TTC549 (cell line): ENCODE results near the gene BTBD19.
"Not testable (repeated sequence)": the region's sequence is repeated elsewhere in the genome, so short reads cannot be mapped to it uniquely, and the experiment has no call there.

ENCODE experiments used
- FAIRE-seq: peaks from 2 replicates; lab custom pipeline; 2012; peaks lifted over from hg19 to GRCh38; lab: Jason Lieb, UNC

Gene BTBD19

GRCh38 chr1:44829506-44830384 lies 21.4 kb downstream of the BTBD19 start:
- FAIRE-seq, result no peak

DNA sequence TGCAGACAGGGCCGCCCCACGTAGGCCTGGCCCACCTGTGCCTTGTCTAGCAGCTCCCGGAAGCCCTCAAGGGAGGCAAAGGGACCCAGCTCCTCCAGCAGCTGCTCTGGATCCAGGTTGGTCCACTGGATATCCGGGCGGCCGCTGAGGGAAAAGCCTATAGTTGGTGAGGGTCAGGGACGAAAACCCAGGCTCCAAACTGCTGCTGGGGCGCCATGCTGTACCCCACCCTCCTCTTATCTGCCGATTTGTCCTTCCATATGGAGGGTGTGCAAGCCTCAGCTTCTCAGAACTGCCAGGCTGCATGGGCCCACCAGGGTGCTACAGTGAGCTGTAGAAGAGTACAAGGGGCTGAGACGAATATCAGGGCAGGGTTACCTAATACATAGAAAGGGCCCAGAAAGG lies 22.6 kb downstream of the BTBD19 start:
- no peak for FAIRE-seq

DNA sequence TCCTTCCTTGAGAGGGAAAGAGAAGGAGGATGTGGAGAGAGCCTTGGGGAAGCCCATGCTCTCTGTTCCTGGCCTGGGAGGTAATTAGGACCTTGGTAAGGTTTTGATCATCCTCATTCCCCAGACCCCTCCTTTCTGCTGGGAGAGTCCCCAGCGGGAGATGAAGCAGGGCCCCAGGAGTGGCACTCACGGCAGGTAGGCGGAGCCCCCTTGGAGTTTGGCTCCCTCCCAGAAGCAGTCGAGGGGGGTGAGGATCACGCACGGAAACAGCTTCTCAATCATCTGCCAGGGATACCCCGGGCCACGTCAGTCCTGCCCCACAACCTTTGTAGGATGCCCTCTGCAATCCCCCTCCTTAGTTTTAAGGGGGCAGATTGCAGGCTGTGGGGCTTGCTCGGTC lies 23.2 kb downstream of the BTBD19 start:
- FAIRE-seq, result no peak

DNA sequence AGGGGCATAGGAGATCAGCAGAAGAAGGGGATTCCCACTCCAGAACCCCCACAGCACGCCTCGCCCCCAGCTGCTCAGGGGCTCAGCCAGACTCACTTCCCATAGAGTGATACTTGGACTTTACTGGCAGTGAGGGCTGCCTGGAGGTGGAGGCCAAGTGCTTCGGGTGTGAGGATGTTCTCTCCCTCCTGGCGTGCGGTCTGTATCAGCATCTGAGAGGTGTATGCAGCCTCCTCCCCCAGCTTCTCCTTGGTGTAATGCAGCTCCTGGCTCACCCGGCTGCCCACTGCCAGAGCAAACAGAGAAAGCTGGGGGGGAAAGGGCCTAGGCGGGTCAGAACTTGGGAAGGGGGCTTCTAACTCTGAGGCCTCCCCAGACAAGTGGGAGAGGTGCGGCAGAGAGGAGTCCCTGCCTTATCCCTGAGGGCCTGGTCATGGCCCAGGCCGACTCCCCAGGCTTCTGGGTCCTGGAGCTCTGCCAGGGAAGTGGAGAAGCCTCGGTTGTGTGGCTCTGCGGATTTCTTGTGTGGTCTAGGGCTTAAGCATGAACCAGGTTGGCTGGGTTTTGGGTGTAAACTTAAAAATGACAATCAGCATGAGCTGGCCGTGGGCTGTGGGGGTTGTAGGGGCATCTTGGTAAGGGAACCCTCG lies 23.9 kb downstream of the BTBD19 start:
- no peak for FAIRE-seq

DNA sequence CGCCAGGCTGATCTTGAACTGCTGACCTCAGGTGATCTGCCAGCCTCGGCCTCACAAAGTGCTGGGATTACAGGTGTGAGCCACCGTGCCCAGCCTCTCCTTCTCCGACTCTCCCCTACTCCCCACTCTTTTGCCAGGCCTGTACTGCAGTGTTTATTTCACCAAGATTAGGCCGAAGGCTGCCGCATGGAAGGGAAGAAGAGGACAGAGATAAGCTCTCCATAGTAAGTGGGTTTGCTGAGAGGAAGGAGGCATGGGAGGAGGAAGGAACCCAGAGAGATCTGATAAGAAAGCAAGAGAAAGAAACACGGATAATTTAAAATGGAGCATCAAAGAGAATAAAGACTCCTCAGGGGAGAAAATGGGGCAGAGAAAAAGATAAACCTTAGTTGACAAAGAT lies 26.0 kb downstream of the BTBD19 start:
- no peak for FAIRE-seq

DNA sequence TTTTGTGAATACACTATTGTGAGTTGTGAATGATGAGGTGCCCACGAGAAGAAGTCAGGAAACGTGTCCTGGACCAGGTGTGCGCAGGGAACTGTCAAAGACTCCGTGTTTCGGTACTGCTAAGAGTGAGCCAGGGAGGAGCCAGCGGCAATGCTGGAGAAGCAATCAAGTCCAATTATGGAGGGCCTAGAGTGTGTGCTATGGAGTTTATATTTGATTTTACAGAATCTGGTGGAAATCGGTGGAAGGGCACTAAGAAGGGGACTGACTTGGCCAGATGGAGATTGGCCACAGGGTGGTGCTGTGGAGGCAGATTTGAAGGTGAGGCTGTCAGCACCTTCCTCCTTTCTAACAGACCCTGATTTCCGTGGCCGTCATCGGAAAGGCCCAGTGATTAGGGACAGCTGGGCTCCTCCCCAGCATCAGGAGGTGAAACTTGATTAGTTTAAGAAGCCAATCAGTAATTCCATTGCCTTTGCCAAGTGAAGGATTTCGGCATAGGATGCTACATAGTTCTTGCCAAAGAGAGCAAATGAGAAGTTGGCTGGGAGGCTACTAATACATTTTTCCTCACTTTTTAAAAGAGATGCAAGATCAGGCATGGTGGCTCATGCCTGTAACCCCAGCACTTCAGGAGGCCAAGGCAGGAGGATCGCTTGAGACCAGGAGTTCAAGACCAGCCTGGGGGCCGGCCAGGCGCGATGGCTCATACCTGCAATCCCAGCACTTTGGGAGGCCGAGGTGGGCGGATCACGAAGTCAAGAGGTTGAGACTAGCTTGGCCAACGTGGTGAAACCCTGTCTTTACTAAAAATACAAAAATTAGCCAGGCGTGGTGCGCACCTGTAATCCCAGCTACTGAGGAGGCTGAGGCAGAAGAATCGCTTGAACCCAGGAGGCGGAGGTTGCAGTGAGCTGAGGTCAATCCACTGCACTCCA lies 27.7 kb downstream of the BTBD19 start:
- no peak for FAIRE-seq

DNA sequence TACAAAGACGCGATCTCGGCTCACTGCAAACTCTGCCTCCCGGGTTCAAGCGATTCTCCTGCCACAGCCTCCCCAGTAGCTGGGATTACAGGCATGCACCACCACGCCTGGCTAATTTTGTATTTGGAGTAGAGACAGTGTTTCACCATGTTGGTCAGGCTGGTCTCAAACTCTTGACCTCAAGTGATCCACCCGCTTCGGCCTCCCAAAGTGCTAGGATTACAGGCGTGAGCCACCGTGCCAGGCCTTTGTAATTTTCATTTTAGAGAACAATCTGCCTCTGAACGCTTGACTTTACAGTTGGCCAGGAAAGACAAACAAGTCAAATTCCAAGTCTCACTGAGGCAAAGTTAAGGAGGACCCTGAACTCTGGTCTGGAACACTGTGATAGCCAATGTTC lies 30.0 kb downstream of the BTBD19 start:
- not testable (repeated sequence) for FAIRE-seq

DNA sequence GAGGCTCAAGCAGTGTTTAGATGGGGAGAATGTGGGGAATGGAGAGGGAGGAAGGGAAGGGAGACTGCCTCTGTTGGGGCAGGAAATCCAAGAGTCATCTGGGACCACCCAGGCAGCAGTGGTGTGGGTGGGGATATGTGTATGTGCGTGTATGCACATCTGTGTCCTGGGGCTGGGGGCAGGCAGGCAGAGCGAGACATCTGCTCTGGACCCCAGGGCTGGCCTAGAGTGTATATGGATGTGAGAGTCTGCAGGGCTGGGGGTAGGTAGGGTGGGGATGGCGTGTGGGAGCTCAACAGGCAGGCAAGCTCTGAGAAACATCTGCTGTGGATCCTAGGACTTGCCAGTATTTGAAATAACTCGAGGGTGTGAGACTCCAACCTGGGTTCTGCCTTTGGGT lies 31.3 kb downstream of the BTBD19 start:
- FAIRE-seq, result no peak

DNA sequence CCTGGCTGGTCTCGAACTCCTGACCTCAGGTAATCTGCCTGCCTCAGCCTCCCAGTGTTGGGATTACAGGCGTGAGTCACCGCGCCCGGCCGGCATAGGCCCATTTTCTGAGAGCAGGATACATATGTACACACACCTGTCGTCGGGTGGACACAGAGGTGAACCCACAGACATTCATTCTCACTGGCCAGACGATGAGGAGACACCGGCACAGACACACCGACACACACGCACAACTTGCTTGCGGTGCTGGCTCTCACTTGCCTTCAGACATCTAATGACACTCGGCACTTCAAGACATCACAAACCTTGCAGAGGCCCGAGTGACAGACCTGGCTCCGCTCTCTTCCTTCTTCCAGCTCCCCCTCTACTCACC lies 34.2 kb downstream of the BTBD19 start:
- FAIRE-seq, result no peak

DNA sequence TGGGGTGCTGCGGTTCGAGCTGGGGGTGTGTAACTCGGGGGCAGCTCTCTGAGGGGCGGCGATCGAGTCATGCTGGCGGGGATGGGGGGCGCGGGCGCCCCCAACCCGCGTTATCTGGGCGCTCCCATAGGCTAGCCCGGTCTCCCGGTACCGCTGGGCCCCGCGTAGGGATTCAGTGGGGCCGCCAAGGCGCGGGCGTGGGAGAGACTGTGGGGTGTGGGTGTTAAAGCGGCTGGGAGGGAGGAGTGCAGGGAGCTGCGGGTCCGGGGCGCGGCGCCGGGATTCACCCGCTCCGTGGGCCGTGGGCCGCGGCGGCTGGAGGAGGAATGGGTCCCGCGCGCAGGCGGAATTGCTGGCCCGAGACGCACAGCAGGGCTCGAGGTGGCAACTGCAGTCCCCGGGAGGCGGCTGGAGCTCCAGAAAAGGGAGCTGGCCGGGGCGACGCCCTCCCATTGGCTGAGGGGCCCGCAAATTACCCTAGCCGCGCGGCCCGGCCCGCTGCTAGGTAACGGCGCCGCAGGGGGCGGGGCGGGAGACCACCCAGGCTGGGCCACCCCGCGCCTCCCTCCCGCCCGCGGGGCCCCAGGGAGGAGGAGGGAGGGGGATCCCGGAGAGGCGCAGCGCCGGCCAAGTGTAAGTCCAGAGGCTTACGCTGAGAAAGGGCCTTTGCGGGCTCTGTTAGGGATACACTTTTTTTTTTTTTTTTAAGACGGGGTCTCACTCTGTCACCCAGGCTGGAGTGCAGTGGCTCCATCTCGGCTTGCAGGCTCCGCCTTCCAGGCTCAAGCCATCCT lies 34.7 kb downstream of the BTBD19 start, which contains the start of gene PTCH2:
PTCH2 (minus strand) TSS at position 392 of the 794 bp plus-strand sequence; CDS start at position 71, 321 bp downstream.
- no peak for FAIRE-seq

DNA sequence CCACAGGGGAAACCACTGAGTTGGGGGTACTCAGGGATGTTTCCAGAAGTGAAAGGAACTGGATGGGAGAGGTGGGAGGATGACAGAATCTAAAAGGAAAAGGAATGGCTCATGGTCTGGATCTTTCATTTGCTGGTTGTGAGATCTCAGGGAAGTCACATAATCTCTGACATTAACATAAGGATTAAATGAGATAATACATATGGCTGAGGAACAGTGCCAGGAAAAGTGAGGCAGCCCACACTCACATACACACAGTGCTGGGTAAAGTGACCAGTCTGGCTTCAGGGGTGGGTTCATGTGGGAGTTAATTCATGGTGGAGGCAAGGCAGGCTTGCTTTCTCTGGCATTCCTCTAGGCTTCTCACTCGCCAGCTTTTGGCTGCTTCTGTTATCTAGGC lies 38.7 kb downstream of the BTBD19 start:
- FAIRE-seq, result no peak

DNA sequence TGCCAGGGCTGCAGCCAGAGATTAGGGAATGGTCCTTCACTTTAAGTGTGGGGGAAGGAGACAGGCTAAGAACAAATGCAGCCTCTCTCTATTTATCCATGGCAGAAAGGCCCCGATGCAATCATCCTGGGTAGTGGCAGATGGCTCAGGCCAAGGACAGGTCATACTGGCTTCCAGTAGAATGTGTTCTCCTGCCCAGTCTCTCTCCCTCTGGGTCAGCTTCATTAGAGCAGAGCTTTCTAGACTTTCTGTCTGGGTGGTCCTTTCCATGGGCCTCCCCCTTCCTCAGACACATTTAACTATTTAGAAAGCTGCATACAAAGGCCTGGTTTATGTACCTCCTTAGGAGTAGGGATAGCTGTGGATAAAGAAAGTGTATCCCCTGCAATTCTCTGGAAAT lies 39.5 kb downstream of the BTBD19 start:
- FAIRE-seq, result no peak

DNA sequence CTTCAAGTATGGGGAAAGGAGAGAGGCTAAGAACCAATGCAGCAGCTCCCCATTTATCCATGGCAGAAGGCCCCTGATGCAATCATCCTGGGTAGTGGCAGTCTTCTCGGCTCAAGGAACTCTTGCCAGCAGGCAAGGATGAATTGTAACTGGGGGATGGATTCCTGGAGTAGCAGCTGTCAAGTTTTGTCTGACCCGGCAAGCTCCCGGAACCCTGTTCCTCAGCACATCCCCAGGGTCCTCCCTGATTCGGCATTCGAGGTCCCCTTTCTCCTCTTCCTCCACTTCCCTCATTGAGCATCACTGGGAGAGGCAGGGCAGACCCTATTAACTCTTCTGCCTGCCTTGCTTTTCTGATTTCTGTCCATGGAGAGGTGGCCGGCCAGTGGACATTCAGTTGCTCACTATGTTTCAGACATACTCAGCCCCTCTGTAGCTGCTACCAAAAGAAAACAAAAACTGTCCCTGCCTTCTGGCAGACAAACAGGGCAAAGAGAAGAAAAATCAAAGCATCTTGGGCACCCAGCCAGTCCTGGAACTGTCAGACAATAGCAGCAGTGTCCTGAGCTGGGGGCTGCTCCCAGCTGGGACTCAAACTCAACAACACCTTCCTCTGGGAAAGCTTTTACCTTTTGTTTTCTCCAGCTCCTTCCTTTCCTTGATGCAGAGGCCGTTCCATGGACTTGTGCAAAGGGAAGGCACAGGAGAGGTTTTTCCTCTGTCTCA lies 40.3 kb downstream of the BTBD19 start:
- FAIRE-seq, result no peak

- no peak for FAIRE-seq
Observed at GRCh38 chr1:44849575-44850132, 41.3 kb downstream of the BTBD19 start.

- FAIRE-seq, result no peak
Observed at GRCh38 chr1:44851308-44851707, 43.0 kb downstream of the BTBD19 start.

- no peak for FAIRE-seq
Observed at GRCh38 chr1:44853201-44853600, 44.9 kb downstream of the BTBD19 start.

- FAIRE-seq, result no peak
Observed at GRCh38 chr1:44854970-44855369, 46.6 kb downstream of the BTBD19 start.

GRCh38 chr1:44855742-44856141 lies 47.4 kb downstream of the BTBD19 start:
- no peak for FAIRE-seq

- FAIRE-seq, result no peak
Observed at GRCh38 chr1:44857446-44857845, 49.1 kb downstream of the BTBD19 start.

DNA sequence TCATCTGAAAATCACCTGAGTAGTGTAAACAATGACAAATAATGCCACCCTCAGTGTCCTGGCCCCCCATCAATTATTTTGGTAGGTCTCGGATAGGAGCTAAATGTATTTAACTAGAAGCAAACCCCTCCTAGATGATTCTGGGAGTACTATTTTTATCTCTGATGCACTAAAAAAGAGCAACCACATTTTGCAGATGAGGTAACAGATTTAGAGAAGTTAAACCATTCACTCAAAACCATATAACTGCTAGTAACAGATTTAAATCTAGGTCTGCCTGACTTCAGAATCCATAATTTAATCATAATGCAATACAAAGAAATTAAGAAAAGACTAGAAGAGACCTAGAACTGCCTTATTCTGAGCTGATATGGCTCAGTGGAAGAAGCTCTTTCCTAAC lies 52.0 kb downstream of the BTBD19 start:
- no peak for FAIRE-seq
